ENCODE results near the gene CHD1L.
A peak's percentile ranks its signal among the peaks of the same experiment; 100 is the strongest.
"Not testable (repeated sequence)": the region's sequence is repeated elsewhere in the genome, so short reads cannot be mapped to it uniquely, and the experiment has no call there.

Gene CHD1L

DNA sequence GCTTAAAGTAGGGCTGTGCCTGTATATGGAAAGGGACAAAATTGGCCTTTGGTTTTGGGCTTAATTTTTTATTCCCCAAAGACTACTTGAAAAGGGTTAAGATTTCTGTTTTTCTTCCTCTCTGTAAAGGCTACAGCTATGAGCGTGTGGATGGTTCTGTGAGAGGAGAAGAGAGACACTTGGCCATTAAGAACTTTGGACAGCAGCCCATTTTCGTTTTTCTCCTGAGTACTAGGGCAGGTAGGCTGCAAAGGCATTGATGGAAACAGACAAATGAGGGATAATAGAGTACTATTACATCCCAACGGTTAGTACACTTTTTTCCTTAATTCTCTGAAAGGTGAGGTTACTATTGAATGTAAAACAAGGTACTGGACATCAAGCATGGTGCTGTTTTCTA is 29.6 kb downstream of the CHD1L start:
- DNase-seq, result no peak

DNA sequence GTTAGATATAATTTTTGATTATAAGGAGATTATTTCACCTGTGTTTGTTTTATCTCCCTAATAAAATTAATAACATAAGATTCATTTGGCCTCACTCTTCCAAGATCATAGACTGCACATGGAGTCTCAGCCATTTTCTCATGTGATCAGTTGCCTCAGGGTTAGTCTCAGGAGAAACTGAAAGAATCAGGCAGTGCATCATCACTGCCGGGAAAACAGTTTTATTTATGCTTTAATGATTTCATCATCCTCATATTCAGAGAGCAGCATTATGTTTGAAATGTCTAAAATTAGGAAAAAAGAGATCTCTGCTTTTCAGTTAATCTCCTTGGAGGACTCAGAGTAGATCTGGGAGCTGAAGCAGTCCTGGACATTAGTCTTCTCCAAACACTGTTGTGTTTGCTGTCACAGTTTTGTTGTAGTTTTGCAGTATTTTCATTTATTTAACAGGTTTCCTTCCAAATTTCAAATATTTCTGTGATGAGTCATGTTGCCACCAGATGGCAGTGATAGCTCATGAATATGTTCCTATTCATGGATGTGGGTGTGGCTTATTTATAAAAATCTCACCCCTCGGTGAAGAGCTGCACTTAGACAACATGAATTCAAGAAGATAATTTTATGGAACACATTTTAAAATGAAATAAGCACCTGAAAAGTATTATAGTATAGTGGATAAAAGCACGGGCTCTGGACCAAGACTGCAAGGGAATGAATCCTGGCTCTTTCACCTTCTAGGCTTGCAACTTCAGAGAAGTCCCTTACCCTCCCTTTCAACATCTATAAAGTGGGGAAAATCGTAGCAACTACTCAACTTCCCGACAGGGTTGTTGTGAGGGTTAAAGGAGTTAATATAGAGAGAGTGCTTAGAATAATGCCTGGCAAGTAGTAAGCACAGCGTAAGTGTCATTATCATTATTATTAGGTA is 31.2 kb downstream of the CHD1L start:
- DNase-seq, result peak; percentile 77

DNA sequence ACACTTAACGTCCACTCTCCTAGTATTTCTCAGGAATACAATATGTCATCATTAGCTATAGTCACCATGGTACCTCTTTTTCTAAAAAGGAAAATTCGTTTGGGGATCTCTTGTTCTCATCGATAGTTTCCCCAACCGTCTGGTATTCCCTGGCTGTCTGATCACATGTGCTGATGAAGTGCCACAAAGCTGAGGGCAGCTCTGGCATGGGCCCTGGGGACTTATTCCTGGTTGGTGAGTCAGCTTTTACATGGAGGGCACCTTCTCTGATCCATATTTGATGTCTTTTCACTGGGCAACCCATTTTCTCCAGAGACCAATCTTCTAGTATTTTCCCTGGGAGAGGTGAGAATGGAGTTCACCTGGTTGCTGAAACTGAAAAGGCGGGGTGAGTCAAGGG is 39.5 kb downstream of the CHD1L start:
- DNase-seq, result no peak

DNA sequence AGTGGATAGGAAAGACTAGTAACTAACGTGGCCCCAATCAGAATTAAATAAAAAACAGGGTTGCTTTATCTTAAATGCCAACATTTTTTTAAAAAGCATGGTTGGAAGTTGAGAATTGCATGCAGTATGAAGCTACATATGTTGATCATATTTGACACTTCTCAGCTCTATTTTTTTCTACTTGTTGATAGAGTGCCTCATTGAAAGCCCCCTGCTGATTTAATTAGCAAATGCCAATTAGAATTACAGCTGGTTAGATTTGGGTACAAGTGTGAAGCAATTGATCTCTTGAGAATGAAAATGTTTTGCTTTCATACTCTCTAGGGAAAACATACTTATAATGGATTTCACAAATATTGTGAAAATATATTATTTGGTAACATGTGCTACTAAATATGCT is 40.5 kb downstream of the CHD1L start:
- DNase-seq, result no peak

DNA sequence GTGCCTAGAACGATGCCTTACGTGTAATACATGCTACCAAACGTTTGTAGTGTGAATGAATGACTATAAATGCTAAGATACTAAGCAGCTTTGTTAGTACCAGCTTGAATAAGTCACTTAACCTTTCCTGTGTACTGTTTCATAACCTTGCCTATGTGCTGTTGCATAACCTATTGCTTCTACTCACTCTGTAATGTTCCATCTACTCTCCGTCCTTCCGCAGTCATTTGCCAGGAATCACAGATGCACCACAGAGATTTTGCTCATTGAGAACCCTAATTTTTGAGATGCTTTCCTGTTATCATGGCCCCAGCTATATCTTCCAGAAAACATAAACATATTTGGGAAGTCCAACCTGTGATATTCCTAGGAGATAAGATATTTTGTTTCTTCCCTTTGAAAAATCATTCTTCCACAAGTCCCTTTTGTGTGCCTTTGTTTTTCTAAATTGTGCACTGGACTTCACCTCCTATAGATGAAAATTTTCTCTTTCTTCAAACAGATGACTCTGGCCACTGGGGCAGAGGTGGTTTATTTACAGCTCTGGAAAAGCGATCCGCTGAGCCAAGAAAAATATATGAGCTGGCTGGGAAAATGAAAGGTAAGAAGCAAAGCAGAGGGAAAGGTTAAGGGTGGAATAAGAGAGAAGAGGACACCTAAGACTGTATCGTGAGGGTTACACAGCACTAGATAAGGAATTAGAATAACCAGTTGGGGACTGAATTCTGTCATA is 44.8 kb downstream of the CHD1L start:
- DNase-seq, result no peak

DNA sequence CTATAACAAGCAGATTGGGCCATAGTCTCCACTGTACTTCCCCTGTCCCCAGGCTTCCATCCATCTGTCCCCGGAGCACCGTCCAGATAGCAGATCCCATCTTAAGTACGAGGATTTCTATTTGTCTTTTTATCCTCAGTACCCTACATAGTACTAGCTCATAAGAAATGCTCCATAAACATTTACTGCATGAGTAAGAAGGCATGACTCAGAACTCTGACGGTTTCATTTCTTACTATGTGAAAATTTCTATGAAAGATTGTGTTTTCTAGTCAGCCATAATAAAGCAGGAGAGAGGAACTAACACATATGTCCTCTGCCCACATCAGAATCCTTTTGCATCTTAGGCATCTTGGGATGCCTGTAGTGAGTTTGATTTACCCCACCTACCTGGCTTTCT is 49.5 kb downstream of the CHD1L start:
- no peak for DNase-seq

DNA sequence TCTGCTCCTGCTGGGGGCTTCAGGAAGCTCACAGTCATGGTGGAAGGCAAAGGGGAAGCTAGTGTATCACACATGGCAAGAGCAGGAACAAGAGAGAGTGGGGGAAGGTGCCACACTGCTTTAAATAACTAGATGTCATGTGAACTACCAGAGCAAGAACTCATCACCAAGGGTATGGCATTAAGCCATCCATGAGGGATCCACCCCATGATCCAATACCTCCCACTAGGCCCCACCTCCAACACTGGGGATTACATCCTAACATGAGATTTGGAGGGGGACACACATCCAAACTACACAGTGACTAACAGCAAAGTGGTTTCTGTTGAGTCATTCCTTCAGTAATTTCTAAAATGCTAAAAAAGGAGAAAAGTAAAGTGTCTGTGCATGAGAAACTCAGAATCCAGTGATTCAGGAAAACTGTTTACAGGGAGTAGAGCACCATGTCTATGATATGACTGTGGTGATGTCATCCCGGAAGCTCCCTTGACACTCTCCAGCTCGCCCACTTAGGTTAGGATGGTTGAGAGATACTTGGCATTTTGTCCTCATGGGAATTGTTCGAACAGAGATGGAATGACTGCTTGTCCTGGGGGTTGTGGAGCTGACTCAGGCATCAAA is 50.3 kb downstream of the CHD1L start:
- DNase-seq, result no peak

DNA sequence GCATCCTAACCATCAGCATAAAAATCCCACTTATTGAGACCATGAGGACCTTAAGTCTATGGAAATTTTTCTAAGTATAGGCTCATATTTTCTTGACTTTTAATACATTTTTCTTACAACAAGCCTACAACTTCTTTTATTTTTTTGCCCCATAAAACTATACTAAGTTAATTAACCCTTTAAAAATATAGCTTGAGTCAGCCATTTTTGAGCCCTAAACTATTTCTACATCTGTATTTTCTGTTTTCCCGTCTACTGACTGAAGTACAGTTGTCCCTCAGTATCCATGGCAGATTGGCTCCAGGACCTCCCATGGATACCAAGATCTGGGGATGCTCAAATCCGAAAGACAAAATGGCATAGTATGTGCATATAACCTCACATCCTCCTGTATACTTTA is 55.0 kb downstream of the CHD1L start:
- DNase-seq, result no peak

DNA sequence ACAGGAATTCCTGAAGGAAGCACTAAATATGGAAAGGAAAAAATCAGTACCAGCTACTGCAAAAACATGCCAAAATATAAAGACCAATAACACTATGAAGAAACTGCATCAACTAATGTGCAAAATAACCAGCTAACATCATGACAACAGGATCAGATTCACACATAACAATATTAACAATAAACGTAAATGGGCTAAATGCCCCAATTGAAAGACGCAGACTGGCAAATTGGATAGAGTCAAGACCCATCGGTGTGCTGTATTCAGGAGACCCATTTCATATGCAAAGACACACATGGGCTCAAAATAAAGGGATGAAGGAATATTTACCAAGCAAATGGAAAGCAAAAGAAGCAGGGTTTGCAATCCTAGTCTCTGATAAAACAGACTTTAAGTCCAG is 63.3 kb downstream of the CHD1L start:
- not testable (repeated sequence) for DNase-seq

DNA sequence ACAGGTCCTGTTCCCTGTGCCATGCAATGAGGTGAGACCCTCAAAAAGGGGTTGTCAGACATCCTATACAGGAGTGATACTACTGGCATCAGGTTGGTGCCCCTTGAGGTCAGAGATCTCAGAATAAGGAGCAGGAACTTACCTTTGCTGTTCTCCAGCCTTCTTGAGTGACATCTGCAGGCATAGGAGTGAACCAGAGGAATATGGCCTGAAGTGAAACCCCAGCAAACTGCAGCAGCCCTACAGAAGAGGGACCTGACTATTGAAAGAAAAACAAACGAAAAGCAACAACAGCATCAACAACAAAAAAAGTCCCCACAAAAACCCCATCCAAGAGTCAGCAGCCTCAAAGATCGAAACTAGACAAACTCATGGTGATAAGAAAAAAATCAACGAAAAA is 74.5 kb downstream of the CHD1L start:
- DNase-seq, result no peak

DNA sequence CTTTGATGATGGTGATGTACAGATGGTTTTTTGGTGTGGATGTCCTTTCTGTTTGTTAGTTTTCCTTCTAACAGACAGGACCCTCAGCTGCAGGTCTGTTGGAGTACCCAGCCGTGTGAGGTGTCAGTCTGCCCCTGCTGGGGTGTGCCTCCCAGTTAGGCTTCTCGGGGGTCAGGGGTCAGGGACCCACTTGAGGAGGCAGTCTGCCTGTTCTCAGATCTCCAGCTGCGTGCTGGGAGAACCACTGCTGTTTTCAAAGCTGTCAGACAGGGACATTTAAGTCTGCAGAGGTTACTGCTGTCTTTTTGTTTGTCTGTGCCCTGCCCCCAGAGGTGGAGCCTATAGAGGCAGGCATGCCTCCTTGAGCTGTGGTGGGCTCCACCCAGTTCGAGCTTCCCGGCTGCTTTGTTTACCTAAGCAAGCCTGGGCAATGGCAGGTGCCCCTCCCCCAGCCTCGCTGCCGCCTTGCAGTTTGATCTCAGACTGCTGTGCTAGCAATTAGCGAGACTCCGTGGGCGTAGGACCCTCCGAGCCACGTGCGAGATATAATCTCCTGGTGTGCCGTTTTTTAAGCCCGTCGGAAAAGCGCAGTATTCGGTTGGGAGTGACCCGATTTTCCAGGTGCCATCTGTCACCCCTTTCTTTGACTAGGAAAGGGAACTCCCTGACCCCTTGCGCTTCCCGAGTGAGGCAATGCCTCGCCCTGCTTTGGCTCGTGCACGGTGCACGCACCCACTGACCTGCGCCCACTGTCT is 84.6 kb downstream of the CHD1L start:
- DNase-seq, result not testable (repeated sequence)

DNA sequence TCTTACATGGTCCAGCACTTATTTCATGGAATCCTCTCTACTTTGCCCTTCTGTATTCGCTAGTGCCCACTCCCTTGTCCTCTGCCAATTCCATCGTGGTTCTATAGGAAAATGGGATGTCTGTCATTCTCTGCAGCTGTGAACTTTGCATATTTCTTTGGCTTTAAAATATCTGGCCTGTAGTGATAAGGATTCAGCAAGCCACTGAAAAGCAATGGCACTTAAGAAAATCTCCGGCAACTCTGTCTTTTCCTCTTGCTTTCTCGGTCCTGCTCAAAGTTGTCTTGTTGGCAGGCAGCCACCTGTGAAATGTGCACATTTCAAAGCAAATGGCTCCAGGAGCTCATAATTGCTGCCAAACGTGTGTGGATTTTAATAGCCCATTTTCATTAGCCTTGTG is 91.8 kb downstream of the CHD1L start:
- no peak for DNase-seq

DNA sequence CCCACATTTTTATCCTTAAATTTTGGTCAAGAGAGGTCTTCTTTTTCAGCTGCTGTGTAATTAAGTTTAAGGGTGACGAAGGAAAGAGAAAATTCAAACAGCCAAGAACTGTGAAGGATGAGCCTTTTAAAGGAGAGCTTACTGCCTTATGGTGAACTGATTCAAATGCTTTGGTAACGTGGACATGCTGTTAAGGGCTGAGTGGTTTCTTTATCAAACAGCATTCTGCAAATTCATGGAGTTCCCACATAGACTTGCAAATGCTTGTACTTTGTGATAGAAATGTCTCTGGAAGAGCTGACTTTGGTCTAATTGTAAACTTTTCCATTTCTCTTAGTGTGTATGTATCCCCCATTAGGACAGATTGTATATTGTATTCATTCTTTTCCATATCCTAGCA is 93.8 kb downstream of the CHD1L start:
- no peak for DNase-seq

DNA sequence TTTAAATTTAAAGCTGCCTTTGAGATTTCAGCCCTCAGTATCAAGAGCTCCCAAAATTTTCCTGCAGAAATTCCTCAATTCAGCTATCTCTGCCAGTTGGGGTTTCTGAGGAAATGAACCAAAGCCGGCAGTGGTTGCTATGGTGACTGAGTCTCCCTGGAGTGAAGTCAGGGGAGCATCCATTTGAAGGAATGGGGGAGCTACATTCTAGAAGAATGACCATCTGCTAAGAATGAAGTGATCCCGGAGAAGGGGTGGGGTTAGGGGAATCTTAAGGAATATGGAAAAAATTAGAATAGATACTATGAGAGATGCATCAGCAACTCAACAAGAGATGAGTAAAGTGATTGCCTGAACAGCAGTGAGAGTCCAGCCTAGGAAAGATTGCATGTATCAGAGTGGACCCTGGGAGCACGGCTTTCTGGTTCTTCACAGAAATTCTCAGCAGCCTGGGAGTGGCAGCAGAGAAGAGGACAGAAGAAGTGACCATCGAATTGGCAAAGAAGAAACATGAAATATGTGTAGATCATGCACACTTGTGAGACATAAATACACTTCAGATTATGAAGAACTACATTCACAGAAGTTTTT is 94.7 kb downstream of the CHD1L start:
- no peak for DNase-seq

DNA sequence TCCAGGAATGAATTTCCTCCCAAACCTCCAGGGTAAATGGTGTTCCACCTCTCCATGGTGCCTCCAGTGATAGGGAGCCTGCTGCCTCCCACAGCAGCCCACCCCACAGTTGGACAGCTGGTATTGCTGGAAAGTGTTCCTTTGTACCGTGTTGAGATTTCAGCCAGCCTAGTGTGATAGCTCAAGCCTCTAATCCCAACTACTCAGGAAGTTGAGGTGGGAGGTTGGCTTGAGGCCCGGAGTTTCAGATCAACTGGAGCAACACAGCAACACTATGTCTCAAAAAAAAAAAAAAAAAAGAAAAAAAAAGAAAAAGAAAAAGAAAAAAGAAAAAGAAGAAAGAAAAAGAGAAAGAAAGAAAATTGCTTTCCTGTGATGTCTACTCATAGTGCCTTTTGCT is 96.1 kb downstream of the CHD1L start:
- DNase-seq, result no peak

DNA sequence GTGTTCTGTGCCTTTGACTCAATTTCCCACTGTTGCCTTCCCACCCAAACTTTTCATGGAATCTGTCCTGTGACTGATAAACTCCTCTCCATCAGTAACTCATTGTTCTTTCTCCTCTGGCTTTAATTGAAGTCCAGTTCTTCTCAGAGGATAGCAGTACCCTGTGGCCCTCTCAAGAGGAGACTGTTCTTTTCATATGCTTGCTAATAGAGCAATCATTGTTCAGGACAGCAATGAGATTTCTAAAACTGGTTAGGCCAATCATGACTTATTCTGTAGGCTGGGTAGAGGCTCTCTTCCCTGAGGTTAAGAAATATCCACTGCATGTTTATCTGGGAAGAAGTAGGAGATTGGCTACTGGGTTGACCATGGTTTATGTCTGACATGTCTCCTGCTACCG is 98.8 kb downstream of the CHD1L start:
- DNase-seq, result no peak

Measured in NCI-H446 treated with DMSO at 0.1 percent for 48 hours (cell line).